K562 (cell line): ENCODE results near the gene TPK1. TPM values are rescaled to one million over a fixed set of nuclear protein-coding genes. Genes with fewer than 3 reads are reported as not detected.

Experiments used
- ATAC-seq: fragments of 200-7000 bp; cut with Tn5 transposase; 3 replicates; pipeline ENCODE4 v1.9.1; 2020; ENCODE audit warnings: moderate library complexity
- BruUV-seq: library from RNA; stranded (reverse); fragments of 400-500 nt; replicated peaks from 2 replicates; lab custom pipeline; 2021; lab: Mats Ljungman, UMichigan
- CTCF ChIA-PET: fragments of 300-600 bp; formaldehyde crosslinking; extraction: SDS; loops from one replicate; lab custom pipeline; 2021; ENCODE audit warnings: low intra/inter-chr PET ratio; lab: Yijun Ruan, JAX
- POLR2A ChIA-PET: fragments of 300-600, 350-650 bp; sonication (Branson Sonifier 250); formaldehyde crosslinking; extraction: SDS; loops from one replicate; lab custom pipeline; 2021; ENCODE audit warnings: antibody characterized with exemption, inconsistent platforms; lab: Yijun Ruan, JAX
- DNase-seq, 4 experiments: peaks; one replicate each; pipeline versions ENCODE4 v3.0.0 to v3.0.0-alpha.2; 2011 to 2018; ENCODE audit warnings: low spot score in 3 of 4, mixed read lengths in 3 of 4; ENCODE audit errors: extremely low read depth in 1 of 4
- FAIRE-seq: peaks from 2 replicates; lab custom pipeline; 2011; peaks lifted over from hg19 to GRCh38; lab: Jason Lieb, UNC
- H2AFZ ChIP-seq: 2 replicates; pipeline ENCODE4 v1.6.0; 2011; ENCODE audit warnings: low read depth, low read length, control low read depth, inconsistent platforms
- H3K27ac ChIP-seq: fragments of 200-600 bp; 3 replicates; pipeline ENCODE4 v1.8.0; 2011; ENCODE audit warnings: low read depth, mild to moderate bottlenecking, control low read depth, inconsistent platforms, low read length, moderate library complexity, mixed read lengths; ENCODE audit errors: extremely low read depth
- H3K27me3 ChIP-seq, 2 experiments: fragments of 300-600 bp in 1 of 2; 2 replicates in 1 of 2; 3 replicates in 1 of 2; pipeline versions ENCODE4 v1.6.0 to v1.8.0; 2011; ENCODE audit warnings: inconsistent platforms in 2 of 2, low read length in 2 of 2, mild to moderate bottlenecking in 1 of 2, mixed read lengths in 1 of 2, moderate library complexity in 1 of 2; ENCODE audit not compliant: control insufficient read depth in 2 of 2, insufficient read depth in 2 of 2
- H3K36me3 ChIP-seq: fragments of 300-600 bp; 3 replicates; pipeline ENCODE4 v1.8.0; 2011; ENCODE audit warnings: mild to moderate bottlenecking, low read length, inconsistent platforms; ENCODE audit not compliant: control insufficient read depth, insufficient read depth
- H3K4me1 ChIP-seq, 2 experiments: fragments of 200-600 bp in 1 of 2; replicated peaks in 1 of 2; 2 replicates in 1 of 2; 3 replicates in 1 of 2; pipeline versions ENCODE4 v1.5.1 to v1.8.0; 2011; ENCODE audit warnings: inconsistent platforms in 2 of 2, low read length in 2 of 2, mild to moderate bottlenecking in 1 of 2, mixed read lengths in 1 of 2, moderate library complexity in 1 of 2; ENCODE audit not compliant: control insufficient read depth in 2 of 2, insufficient read depth in 2 of 2
- H3K4me2 ChIP-seq: 2 replicates; pipeline ENCODE4 v1.6.1; 2011; ENCODE audit warnings: low read length, control low read depth, inconsistent platforms, mixed read lengths; ENCODE audit not compliant: insufficient read depth
- H3K4me3 ChIP-seq: fragments of 200-600 bp; sonication (generic), shearing (Covaris generic); 2 replicates; pipeline ENCODE4 v1.5.1; 2016; ENCODE audit warnings: control low read depth, inconsistent platforms
- H3K79me2 ChIP-seq: fragments of 200-600 bp; 3 replicates; pipeline ENCODE4 v1.8.0; 2011; ENCODE audit warnings: low read length, inconsistent platforms; ENCODE audit not compliant: control insufficient read depth, insufficient read depth
- H3K9ac ChIP-seq, 2 experiments: 2 replicates each; pipeline versions ENCODE4 v1.6.0 to v1.6.1; 2011; ENCODE audit warnings: low read depth in 2 of 2, low read length in 2 of 2, control low read depth in 1 of 2, inconsistent platforms in 1 of 2, mild to moderate bottlenecking in 1 of 2, mixed read lengths in 1 of 2; ENCODE audit not compliant: insufficient read depth in 1 of 2
- H3K9me1 ChIP-seq: one replicate; pipeline ENCODE4 v1.6.0; 2011; ENCODE audit warnings: inconsistent platforms, mild to moderate bottlenecking, low read length, moderate library complexity; ENCODE audit not compliant: control insufficient read depth, insufficient read depth
- H3K9me3 ChIP-seq: replicated peaks from 2 replicates; pipeline ENCODE4 v1.5.1; 2011; ENCODE audit warnings: low read depth, low read length, inconsistent platforms; ENCODE audit not compliant: control insufficient read depth, insufficient read depth
- H4K20me1 ChIP-seq: replicated peaks from 2 replicates; pipeline ENCODE4 v1.6.1; 2011; ENCODE audit warnings: low read length, inconsistent platforms, mixed read lengths; ENCODE audit not compliant: control insufficient read depth, insufficient read depth
- C11orf30 ChIP-seq: fragments of 450-650 bp; IDR thresholded peaks from 2 replicates; pipeline ENCODE4 v1.6.1; 2016; ENCODE audit warnings: low read depth, mild to moderate bottlenecking
- MIER1 ChIP-seq: fragments of 450-650 bp; IDR thresholded peaks from 2 replicates; pipeline ENCODE4 v1.6.1; 2016; ENCODE audit warnings: antibody characterized with exemption, mild to moderate bottlenecking, low read depth
- NFIC ChIP-seq: fragments of 450-650 bp; IDR thresholded peaks from 2 replicates; pipeline ENCODE4 v1.6.1; 2017; ENCODE audit warnings: mild to moderate bottlenecking, inconsistent platforms
- RBM25 ChIP-seq: fragments of 200-400 bp; formaldehyde crosslinking; IDR thresholded peaks from 2 replicates; pipeline ENCODE4 v1.6.1; 2018; ENCODE audit warnings: low read length, low read depth, moderate library complexity; ENCODE audit not compliant: severe bottlenecking
- RNF2 ChIP-seq: sonication (generic); IDR thresholded peaks from 2 replicates; pipeline ENCODE4 v1.6.1; 2016
- U2AF2 ChIP-seq: fragments of 200-400 bp; formaldehyde crosslinking; optimal IDR thresholded peaks from 2 replicates; pipeline ENCODE3; 2017; ENCODE audit warnings: low read depth, mild to moderate bottlenecking, low read length
- ZC3H11A ChIP-seq: IDR thresholded peaks from 2 replicates; pipeline ENCODE4 v1.6.1; 2012; ENCODE audit warnings: low read depth, low read length, improper control_type of control experiment
- ZNF217 ChIP-seq: sonication (generic); formaldehyde crosslinking; IDR thresholded peaks from 2 replicates; pipeline ENCODE4 v1.8.0; 2022; ENCODE audit warnings: mild to moderate bottlenecking, missing genetic modification reagents
- WGBS: fragments of 100-300 bp; shearing (Covaris generic); methylation state at CpG from one replicate; pipeline ENCODE4 v1.1.6; 2016; ENCODE audit warnings: low coverage, mixed read lengths; ENCODE audit not compliant: insufficient coverage; ENCODE audit errors: missing lambda C conversion rate; 5-methylcytosine and 5-hydroxymethylcytosine counted together
- in situ Hi-C: fragments of 300-500 bp; cut with MboI; formaldehyde crosslinking; loops from 4 replicates; pipeline ENCODE4 v1.15.0; 2018; ENCODE audit warnings: inconsistent platforms, mixed read lengths
- intact Hi-C: fragments of 100-400 bp; cut with micrococcal nuclease; formaldehyde crosslinking; loops from 2 replicates; pipeline ENCODE4 v1.14.2; 2022
- polyA plus RNA-seq, 8 experiments: library from polyadenylated mRNA; depleted of rRNA in 4 of 8; stranded (reverse) in 5 of 8; unstranded in 3 of 8; fragments of >200 nt; fragmentation: Nextera tagmentation in 2 of 8; fragmentation: Illumina TruSeq in 1 of 8; extraction: Ambion mirVana in 2 of 8; extraction: Trizol in 1 of 8; gene quantifications; 2 replicates each; pipeline versions ENCODE4 v1.2.1 to v1.2.3, GENCODE V29; 2011 to 2014; ENCODE audit warnings: inconsistent platforms in 1 of 8, missing spikeins in 1 of 8
- total RNA-seq, 7 experiments: library from RNA; depleted of rRNA in 6 of 7; stranded (reverse); fragments of >200 nt in 6 of 7; fragmentation: Illumina TruSeq in 2 of 7; extraction: Trizol in 2 of 7; gene quantifications; 2 replicates each; pipeline versions ENCODE4 v1.2.1 to v1.2.3, GENCODE V29; 2011 to 2021; ENCODE audit warnings: low replicate concordance in 1 of 7
- TF ChIP-seq, protein P1 (sequence below): fragments of 200-600 bp; sonication (generic); IDR thresholded peaks from one replicate; pipeline ENCODE4 v1.6.1; 2012; ENCODE audit warnings: mild to moderate bottlenecking, low read depth, low read length, inconsistent platforms
- TF ChIP-seq, protein P2 (sequence below): sonication (generic); formaldehyde crosslinking; IDR thresholded peaks from 2 replicates; pipeline ENCODE4 v1.8.1; 2022; ENCODE audit warnings: missing genetic modification reagents

Gene TPK1
- total and polyA plus RNA-seq, 9 of the 15 experiments (the other 6 are each of a cell fraction or from before 2014, with no cell fraction given): 5.1 to 16.2 (median 9.2) TPM

DNA sequence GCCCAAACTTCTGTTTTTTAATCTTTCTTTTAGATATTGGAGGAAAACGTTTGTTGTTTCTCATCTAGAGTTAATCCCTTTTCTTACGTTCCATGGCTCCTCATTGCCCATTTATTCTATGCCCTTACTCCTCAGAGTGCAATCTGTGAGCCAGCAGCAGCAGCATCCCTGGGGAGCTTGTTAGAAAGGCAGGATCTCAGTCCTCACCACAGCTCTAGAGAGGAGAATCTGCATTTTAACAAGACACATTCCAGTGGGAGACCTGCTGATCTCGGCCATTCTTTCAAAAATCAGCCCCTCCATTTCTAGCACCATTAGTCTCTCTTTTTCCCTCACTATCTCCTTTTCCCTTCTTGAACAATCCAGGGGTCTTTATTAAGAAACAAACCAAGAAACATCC, 348.0 kb downstream of the TPK1 start:
- no peak overlapping the region for H2AFZ ChIP-seq
- no peak for FAIRE-seq
- CTCF ChIA-PET: no interaction called here
- no peak for TF ChIP-seq ZNF217 (CRISPR knock-in tag)
- TF ChIP-seq ZC3H11A: no peak
- TF ChIP-seq, protein P1, sequence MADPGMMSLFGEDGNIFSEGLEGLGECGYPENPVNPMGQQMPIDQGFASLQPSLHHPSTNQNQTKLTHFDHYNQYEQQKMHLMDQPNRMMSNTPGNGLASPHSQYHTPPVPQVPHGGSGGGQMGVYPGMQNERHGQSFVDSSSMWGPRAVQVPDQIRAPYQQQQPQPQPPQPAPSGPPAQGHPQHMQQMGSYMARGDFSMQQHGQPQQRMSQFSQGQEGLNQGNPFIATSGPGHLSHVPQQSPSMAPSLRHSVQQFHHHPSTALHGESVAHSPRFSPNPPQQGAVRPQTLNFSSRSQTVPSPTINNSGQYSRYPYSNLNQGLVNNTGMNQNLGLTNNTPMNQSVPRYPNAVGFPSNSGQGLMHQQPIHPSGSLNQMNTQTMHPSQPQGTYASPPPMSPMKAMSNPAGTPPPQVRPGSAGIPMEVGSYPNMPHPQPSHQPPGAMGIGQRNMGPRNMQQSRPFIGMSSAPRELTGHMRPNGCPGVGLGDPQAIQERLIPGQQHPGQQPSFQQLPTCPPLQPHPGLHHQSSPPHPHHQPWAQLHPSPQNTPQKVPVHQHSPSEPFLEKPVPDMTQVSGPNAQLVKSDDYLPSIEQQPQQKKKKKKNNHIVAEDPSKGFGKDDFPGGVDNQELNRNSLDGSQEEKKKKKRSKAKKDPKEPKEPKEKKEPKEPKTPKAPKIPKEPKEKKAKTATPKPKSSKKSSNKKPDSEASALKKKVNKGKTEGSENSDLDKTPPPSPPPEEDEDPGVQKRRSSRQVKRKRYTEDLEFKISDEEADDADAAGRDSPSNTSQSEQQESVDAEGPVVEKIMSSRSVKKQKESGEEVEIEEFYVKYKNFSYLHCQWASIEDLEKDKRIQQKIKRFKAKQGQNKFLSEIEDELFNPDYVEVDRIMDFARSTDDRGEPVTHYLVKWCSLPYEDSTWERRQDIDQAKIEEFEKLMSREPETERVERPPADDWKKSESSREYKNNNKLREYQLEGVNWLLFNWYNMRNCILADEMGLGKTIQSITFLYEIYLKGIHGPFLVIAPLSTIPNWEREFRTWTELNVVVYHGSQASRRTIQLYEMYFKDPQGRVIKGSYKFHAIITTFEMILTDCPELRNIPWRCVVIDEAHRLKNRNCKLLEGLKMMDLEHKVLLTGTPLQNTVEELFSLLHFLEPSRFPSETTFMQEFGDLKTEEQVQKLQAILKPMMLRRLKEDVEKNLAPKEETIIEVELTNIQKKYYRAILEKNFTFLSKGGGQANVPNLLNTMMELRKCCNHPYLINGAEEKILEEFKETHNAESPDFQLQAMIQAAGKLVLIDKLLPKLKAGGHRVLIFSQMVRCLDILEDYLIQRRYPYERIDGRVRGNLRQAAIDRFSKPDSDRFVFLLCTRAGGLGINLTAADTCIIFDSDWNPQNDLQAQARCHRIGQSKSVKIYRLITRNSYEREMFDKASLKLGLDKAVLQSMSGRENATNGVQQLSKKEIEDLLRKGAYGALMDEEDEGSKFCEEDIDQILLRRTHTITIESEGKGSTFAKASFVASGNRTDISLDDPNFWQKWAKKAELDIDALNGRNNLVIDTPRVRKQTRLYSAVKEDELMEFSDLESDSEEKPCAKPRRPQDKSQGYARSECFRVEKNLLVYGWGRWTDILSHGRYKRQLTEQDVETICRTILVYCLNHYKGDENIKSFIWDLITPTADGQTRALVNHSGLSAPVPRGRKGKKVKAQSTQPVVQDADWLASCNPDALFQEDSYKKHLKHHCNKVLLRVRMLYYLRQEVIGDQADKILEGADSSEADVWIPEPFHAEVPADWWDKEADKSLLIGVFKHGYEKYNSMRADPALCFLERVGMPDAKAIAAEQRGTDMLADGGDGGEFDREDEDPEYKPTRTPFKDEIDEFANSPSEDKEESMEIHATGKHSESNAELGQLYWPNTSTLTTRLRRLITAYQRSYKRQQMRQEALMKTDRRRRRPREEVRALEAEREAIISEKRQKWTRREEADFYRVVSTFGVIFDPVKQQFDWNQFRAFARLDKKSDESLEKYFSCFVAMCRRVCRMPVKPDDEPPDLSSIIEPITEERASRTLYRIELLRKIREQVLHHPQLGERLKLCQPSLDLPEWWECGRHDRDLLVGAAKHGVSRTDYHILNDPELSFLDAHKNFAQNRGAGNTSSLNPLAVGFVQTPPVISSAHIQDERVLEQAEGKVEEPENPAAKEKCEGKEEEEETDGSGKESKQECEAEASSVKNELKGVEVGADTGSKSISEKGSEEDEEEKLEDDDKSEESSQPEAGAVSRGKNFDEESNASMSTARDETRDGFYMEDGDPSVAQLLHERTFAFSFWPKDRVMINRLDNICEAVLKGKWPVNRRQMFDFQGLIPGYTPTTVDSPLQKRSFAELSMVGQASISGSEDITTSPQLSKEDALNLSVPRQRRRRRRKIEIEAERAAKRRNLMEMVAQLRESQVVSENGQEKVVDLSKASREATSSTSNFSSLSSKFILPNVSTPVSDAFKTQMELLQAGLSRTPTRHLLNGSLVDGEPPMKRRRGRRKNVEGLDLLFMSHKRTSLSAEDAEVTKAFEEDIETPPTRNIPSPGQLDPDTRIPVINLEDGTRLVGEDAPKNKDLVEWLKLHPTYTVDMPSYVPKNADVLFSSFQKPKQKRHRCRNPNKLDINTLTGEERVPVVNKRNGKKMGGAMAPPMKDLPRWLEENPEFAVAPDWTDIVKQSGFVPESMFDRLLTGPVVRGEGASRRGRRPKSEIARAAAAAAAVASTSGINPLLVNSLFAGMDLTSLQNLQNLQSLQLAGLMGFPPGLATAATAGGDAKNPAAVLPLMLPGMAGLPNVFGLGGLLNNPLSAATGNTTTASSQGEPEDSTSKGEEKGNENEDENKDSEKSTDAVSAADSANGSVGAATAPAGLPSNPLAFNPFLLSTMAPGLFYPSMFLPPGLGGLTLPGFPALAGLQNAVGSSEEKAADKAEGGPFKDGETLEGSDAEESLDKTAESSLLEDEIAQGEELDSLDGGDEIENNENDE: no peak
- TF ChIP-seq RNF2: no peak
- TF ChIP-seq NFIC: no peak
- no peak for TF ChIP-seq RBM25
- TF ChIP-seq, protein P2, sequence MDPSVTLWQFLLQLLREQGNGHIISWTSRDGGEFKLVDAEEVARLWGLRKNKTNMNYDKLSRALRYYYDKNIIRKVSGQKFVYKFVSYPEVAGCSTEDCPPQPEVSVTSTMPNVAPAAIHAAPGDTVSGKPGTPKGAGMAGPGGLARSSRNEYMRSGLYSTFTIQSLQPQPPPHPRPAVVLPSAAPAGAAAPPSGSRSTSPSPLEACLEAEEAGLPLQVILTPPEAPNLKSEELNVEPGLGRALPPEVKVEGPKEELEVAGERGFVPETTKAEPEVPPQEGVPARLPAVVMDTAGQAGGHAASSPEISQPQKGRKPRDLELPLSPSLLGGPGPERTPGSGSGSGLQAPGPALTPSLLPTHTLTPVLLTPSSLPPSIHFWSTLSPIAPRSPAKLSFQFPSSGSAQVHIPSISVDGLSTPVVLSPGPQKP (CRISPR knock-in tag): no peak
- no peak for TF ChIP-seq U2AF2
- TF ChIP-seq C11orf30: no peak
- TF ChIP-seq MIER1: no peak

More for the DNA sequence above, 348.0 kb downstream of the TPK1 start:
- in situ Hi-C loops: no loop called here
- no peak overlapping the region for H3K4me3 ChIP-seq
- no peaks in the 10 kb centered on the region for H3K9me1 ChIP-seq
- H3K79me2 ChIP-seq: no peaks in the 10 kb centered on the region
- no peaks in the 10 kb centered on the region for H3K27me3 ChIP-seq
- intact Hi-C loops: no loop called here
- H3K9me3 ChIP-seq: no peaks in the 10 kb centered on the region; the same call in 1 of the 2 replicates
- ATAC-seq (no peak), DNase-seq (no peak)
- no peaks in the 10 kb centered on the region for H3K36me3 ChIP-seq
- no peak overlapping the region for H3K9ac ChIP-seq
- H3K4me2 ChIP-seq: no peak overlapping the region
- no peaks in the 10 kb centered on the region for H4K20me1 ChIP-seq
- 0% methylated on average over 3 of the region's 3 CpGs for WGBS
- BruUV-seq: no TSS peak
- POLR2A ChIA-PET: no interaction called here
- no peaks in the 10 kb centered on the region for H3K4me1 ChIP-seq
- H3K27ac ChIP-seq: no peak overlapping the region
